Choroid plexus epithelial cell (primary cell): ENCODE data around the gene SPP1.
"Not testable (repeated sequence)": the region's sequence is repeated elsewhere in the genome, so short reads cannot be mapped to it uniquely, and the experiment has no call there.

ENCODE experiments used
- DNase-seq: peaks from one replicate; pipeline ENCODE4 v3.0.0-alpha.2; 2010; ENCODE audit warnings: low read depth
- H3K4me3 ChIP-seq: 2 replicates; pipeline ENCODE4 v1.5.1; 2011; ENCODE audit warnings: low read depth, mild to moderate bottlenecking, control low read depth, low read length, moderate library complexity
- TF ChIP-seq, protein P1 (sequence below): conservative IDR thresholded peaks from 2 replicates; pipeline ENCODE4 v1.5.1; 2011; ENCODE audit warnings: low read depth, mild to moderate bottlenecking, control low read depth, inconsistent platforms, low read length, moderate library complexity

Gene SPP1

DNA sequence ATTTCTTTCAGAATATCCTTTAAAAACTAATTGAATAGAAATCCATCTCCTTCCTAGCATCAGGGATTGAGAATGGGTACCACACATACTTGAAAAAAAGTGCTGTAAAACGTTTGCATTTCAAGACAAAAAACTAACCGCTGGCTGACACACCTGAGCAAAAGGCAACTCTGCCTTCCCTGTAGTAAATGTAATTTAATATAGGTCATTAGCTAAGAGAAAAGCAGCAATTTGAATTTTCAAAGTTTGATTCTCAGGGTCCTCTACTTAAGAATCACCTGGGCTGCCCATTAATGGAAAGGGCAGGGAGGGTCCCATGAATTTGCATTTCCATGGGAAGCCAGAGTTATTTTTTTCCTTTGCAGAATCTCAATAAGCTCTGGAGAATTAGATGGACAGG is 40.5 kb upstream of the SPP1 start:
- no peak for DNase-seq
- TF ChIP-seq, protein P1, sequence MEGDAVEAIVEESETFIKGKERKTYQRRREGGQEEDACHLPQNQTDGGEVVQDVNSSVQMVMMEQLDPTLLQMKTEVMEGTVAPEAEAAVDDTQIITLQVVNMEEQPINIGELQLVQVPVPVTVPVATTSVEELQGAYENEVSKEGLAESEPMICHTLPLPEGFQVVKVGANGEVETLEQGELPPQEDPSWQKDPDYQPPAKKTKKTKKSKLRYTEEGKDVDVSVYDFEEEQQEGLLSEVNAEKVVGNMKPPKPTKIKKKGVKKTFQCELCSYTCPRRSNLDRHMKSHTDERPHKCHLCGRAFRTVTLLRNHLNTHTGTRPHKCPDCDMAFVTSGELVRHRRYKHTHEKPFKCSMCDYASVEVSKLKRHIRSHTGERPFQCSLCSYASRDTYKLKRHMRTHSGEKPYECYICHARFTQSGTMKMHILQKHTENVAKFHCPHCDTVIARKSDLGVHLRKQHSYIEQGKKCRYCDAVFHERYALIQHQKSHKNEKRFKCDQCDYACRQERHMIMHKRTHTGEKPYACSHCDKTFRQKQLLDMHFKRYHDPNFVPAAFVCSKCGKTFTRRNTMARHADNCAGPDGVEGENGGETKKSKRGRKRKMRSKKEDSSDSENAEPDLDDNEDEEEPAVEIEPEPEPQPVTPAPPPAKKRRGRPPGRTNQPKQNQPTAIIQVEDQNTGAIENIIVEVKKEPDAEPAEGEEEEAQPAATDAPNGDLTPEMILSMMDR, result no peak
- H3K4me3 ChIP-seq, result no peak overlapping the region

DNA sequence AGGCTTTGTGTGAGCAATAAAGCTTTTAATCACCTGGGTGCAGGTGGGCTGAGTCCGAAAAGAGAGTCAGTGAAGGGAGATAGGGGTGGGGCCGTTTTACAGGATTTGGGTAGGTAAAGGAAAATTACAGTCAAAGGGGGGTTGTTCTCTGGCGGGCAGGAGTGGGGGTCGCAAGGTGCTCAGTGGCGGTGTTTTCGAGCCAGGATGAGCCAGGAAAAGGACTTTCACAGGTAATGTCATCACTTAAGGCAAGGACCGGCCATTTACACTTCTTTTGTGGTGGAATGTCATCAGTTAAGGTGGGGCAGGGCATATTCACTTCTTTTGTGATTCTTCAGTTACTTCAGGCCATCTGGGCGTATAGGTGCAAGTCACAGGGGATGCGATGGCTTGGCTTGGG is 39.6 kb upstream of the SPP1 start:
- not testable (repeated sequence) for H3K4me3 ChIP-seq, DNase-seq

DNA sequence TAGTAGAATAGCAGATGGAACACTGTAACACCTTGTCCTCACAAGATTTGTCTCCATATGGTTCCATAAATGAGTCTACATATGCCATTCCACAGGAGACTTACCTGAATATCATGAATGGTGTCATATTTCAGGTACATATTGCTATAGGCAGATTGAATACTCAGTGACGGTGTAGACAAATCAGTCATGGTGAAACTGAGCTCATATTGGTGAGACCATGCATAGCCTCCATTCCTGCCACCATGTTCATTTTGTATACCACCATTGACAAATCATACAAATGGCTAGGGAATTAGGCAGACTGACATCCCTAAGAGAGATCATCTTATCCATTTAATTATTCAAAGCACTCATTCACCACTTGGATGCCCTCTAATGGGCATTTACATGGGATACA is 38.0 kb upstream of the SPP1 start:
- DNase-seq, result no peak
- TF ChIP-seq, protein P1, result no peak
- no peak overlapping the region for H3K4me3 ChIP-seq

DNA sequence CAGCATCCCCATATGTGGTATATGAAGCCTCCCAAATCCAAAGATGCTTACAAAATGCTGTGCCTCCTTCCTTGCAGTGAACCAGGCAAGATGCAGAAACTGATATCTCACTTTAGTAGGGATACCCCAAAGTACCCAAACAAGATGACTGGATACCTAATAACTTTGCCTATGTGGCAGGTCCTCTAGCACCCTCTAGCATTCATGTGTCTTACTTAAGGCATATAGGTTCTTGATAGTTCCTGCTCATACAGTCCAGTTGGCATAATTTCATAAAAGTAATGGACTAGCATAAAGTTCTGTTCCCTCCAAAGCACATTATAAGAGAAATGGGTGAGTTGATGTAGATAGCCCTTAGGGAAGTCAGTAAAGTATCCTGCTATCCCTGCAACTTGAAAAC is 36.8 kb upstream of the SPP1 start:
- TF ChIP-seq, protein P1, result peak; percentile 46

DNA sequence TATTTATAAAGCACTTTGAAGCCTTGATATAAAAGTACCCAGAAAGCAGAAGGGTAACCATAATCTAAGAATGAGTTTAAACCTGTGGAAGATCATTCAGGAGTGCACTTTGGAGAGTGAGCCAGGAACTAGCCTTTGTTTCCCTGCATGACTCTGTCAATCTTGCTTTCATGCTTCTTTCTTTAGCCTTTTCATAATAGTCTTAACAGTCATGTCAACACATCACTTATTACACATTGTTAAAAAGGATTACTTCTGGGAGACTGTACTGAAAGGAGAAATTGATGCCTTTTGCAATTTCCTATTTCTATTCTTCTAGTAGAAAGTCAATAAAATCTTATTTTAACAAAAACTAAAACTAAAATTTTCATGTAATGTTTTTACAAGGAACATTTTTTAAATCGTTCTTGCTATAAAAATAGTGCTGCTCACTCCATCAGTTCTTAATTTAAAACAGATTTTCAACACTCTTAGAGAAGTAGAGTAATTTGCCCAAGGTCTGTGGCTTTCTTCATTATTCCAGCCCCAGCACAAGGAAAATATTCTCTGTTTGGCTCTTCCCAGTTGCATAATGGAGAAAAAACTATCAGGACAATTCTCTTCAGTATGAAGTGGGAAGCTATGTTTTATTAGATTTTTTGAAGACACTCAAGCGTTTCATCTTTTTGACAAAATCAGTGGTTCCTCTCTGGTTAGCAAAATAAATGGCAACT is 35.4 kb upstream of the SPP1 start:
- H3K4me3 ChIP-seq, result no peak overlapping the region
- DNase-seq, result no peak
- TF ChIP-seq, protein P1, result no peak

More for the DNA sequence above, 36.8 kb upstream of the SPP1 start:
- DNase-seq, result peak; percentile 53
- no peak overlapping the region for H3K4me3 ChIP-seq

DNA sequence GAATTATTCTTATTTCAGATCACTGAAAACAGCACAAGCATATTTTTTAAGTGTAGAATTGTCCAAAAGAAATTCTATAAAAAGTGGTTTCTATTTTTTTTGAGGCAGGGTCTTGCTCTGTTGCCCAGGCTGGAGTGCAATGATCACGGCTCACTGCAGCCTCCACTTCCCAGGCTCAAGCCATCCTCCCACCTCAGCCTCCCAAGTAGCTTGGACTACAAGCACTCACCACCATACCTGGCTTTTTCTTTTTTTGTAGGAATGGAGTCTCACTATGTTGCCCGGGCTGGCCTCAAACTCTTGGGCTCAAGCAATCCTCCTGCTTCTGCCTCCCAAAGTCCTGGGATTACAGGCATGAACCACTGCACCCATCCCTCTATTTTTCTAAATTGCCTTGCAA is 34.7 kb upstream of the SPP1 start:
- not testable (repeated sequence) for DNase-seq, H3K4me3 ChIP-seq

DNA sequence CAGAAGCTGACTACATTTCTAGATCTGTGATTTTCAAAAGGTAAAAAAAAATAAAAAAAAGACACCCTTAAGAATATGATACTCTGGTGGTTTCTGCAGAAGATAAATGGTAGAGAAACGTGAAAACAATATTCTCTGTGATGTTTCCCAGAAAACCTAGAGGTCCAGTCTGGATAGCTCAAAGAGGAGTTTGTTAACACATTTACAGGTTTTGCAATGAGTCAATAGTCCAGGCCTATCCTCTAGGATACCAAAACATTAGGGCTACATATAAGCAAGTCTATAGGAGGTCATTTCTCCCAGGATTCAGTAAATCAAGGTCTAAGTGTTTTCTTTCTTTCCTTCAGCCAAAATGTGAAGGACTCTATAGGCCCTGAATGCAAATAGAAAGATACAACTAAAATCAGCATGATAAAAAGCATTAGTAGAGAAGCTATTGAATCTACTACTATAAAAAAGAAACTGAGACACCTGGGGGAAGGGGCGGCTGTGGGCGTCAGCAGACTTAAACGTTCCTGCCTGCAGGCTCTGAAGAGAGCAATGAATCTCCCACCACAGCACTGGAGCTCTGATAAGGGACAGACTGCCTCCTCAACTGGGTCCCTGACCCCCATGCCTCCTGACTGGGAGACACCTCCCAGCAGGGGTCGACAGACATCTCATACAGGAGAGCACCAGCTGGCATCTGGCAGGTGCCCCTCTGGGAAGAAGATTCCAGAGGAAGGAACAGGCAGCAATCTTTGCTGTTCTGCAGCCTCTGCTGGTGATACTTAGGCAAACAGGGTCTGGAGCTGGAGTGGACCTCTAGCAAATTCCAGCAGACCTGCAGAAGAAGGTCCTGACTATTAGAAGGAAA is 33.7 kb upstream of the SPP1 start:
- TF ChIP-seq, protein P1, result no peak
- no peak overlapping the region for H3K4me3 ChIP-seq
- DNase-seq, result no peak

DNA sequence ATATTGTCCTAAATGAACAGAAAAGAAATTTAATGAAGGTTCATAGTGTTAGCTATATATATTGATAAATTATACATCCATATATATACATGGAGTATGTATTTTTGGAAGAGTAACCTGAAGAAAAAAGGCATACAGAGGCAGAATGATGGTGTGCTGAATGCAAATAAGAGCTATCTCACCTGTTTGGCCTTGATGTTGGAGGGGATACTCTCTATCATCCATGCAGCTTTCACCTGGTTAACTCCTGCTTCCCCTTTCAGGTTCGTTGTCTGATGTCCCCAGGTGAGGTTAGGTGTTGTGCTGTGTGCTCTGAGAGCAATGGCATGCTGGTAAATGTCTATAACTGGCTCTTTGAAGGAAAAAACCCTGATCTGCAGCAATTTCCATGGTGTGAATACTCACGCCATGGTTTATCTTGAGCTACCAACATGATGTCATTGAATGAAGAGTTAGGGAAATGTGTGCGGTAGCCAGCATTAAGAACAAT is 31.8 kb upstream of the SPP1 start:
- H3K4me3 ChIP-seq, result no peak overlapping the region
- TF ChIP-seq, protein P1, result no peak
- DNase-seq, result no peak
